C1 segment of cervical spinal cord (tissue), 14 donors: Measurements from ENCODE around the gene CACNA2D2.

Experiments
- DNase-seq, 14 donors: peaks; one replicate each; lab custom pipeline; 2025; lab: John Stamatoyannopoulos, UW

CACNA2D2 gene

GRCh38 chr3:50395070-50395860 is 108.2 kb downstream of the CACNA2D2 start:
- DNase-seq, result no peak

GRCh38 chr3:50393061-50393460 is 110.4 kb downstream of the CACNA2D2 start:
- no peak for DNase-seq

- peak in 7 of 14 donors; percentile 10 to 34 (median 14) for DNase-seq
These were observed 111.2 kb downstream of the CACNA2D2 start for GRCh38 chr3:50392101-50392715.

- DNase-seq, result peak in 11 of 14 donors; percentile 3 to 98 (median 28)
These were observed 112.8 kb downstream of the CACNA2D2 start for GRCh38 chr3:50390508-50391224.

- DNase-seq, result no peak
These were observed 114.0 kb downstream of the CACNA2D2 start for GRCh38 chr3:50389414-50389767.

- DNase-seq, result no peak
These were observed 114.6 kb downstream of the CACNA2D2 start for GRCh38 chr3:50388720-50389413.

GRCh38 chr3:50388016-50388719 is 115.3 kb downstream of the CACNA2D2 start:
- peak in 2 of 14 donors; percentile 3 to 62 for DNase-seq

GRCh38 chr3:50385754-50386153 is 117.7 kb downstream of the CACNA2D2 start:
- DNase-seq, result no peak

GRCh38 chr3:50383750-50384149 is 119.7 kb downstream of the CACNA2D2 start:
- no peak for DNase-seq

GRCh38 chr3:50382722-50383121 is 120.7 kb downstream of the CACNA2D2 start:
- DNase-seq, result no peak

- no peak for DNase-seq
These were observed 122.1 kb downstream of the CACNA2D2 start for GRCh38 chr3:50381383-50381782.

- DNase-seq, result no peak
These were observed 122.9 kb downstream of the CACNA2D2 start for GRCh38 chr3:50380405-50381085.

GRCh38 chr3:50378757-50379156 is 124.7 kb downstream of the CACNA2D2 start:
- no peak for DNase-seq

GRCh38 chr3:50378024-50378423 is 125.4 kb downstream of the CACNA2D2 start:
- no peak for DNase-seq

GRCh38 chr3:50375258-50375931 is 128.0 kb downstream of the CACNA2D2 start:
- no peak for DNase-seq

- DNase-seq, result no peak
These were observed 128.8 kb downstream of the CACNA2D2 start for GRCh38 chr3:50374363-50375257.

- DNase-seq, result no peak
These were observed 130.0 kb downstream of the CACNA2D2 start for GRCh38 chr3:50373146-50374051.

GRCh38 chr3:50372349-50372748 is 131.1 kb downstream of the CACNA2D2 start:
- DNase-seq, result no peak
